NCI-H2171 (cell line): ENCODE measurements around the gene CTDSP2.
"Not testable (repeated sequence)": the region's sequence is repeated elsewhere in the genome, so short reads cannot be mapped to it uniquely, and the experiment has no call there.

Source experiments
- DNase-seq: peaks from one replicate; lab custom pipeline; 2025; lab: John Stamatoyannopoulos, UW

CTDSP2 gene

DNA sequence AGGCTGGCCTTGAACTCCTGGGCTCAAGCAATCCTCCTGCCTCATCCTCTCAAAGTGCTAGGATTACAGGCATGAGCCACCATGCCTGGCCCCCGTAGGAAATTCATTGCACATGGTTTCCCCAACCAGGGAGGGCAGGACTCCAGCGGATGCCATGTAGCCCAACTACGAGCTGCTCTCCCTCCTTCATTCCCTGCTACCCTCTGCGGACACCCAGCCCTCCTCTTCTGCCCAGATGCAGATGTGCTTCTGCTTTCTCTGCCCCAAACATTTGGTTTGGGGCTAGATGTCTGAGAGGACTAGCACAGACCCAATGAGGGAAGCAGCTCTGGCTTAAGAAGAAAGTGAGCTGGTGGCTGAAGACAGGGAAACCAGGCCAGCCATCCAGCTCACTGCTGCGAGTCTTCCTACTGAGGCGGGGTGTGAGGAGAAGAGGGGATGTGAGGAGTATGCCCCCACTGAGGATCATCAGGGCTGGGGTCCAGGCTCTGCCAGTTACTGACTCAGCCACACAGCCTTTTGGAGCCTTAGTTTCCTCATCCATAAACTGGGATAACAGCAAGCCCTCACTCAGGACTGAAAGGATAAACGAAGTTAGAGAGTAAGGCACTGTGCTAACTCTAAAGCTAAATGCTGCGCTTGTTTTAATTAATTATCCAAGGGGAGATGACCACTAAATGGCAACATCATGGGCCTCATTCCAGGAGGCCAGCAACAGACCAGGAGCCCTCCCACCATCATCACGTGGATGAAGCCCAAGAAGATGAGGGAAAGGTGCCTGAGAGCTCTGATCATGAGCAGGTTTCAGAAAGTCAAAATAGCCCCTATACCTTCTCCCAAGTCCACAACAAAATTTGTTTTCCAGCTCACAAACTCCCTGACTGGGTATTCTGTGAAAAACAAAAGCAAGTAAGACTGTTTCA lies 10.9 kb downstream of the CTDSP2 start:
- DNase-seq: no peak

DNA sequence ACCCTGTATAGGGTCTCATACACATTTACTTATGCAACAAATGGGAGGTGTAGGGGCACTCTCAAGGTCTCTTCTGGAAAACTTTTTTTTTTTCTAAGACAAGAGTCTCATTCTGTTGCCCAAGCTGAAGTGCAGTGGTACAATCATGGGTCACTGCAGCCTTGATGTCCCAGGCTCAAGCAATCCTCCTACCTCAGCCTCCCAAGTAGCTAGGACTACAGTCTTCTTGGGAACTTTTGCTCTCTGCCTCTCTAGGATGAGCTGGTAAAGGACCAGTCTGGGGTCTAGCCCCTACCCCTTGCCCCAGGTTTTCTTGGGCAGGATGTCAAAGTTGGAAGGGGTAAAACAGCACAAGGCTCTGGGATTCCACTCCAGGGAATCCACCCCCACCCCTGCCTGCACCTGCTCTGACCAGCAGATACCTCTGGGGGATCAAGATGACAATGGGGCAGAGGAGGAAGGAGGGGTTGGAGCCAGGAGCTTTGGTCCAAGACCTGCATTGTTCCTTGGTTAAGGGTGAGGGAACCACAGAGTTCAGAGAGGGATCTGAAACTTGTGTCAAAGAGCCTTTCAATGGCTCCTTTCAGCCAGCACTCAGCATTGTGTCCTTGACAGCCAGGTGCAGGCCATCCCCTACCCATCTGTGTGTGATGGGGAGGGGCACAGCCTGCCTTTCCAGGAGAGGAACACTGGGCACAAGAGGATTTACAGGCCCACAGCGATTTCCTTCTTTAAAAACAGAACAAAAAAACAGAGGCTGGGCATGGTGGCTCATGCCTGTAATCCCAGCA lies 12.2 kb downstream of the CTDSP2 start:
- no peak for DNase-seq

DNA sequence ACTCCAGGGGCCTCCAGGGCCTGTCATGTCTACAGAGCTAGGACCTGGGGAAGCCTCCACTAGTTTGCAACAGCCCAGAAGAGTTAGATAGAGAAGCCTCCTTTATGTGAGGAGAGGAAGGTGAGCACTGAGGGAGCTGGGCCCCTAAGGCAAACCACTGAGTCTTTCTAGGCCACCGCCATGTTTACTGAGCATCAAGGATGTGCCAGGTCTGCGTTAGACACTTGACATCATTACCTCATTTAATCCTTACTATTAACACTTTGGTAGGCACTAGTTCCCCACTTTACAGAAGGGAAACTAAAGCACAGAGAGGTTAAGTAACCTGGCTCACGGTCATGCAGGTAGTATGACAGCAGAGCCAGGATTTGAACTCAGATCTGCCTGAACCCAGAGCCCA lies 12.9 kb downstream of the CTDSP2 start:
- no peak for DNase-seq

DNA sequence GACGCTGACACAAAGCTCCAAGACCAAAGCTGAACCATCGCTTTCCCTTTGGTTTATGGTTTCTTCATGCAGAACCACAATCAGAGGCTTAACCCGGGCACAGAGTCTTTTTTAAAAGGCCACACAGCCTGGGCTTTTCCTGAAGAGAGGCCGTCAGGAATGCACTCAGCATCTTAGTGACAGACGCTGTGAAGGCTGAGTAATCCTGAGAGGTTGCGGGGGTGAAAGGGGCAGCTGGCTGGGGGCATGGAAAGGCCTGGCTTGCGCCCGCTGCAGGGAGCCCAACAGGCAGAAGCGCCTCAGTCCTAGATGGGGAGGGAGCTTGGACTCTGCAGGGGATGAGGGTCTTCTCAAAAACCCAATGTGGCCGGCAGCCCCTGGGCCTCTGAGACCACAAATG lies 13.6 kb downstream of the CTDSP2 start:
- DNase-seq: no peak

DNA sequence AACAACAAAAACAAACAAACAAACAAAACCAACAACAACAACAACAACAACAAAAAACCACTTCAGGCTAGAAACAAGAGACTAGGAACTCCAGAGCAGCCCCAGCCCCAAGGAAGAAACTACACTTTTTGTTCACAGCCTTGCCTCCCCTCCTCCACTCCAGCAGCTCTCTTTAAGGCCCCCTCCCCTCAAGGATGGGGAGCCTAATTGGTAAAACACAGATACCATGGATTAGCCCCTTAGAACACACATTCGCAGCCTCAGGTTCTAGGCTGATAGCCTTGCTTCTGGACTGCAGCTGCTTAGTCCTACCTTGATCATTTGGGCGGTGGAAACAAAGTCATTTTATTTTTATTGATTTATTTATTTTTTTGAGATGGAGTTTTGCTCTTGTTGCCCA lies 16.1 kb downstream of the CTDSP2 start:
- DNase-seq: no peak

DNA sequence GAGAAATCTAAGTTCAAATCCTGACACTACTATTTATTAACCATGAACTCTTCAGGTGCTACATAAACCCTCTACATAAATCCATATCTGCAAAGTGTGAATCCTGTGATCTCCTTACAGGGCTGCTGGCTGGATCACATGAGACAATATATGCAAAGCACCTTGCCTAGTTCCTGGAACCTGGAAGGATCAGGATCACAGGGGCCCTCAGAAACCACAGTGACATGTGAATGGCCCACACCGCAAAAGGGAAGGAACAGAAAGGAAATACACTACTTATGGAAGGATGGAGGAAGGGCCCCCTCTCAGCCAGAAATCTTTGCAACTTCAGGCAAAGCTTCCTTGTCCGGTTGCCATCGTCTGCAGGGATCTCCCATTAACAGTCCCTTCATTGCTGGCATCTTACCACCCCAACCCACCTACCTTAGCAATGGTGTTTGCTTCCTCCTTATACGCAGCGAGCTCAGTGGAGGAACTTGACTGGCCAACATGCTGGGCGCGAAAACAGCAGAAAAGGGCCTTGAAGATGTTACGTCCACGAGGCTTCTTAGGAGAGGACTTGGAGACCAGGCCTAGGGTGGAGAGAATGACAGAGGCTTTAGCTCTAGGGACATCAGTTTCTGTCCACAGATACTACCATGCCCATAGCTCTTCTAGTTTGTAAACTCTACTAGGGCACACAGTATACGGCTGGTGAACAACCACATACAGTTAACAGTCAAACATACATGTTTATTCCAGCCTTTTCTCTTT lies 17.3 kb downstream of the CTDSP2 start:
- DNase-seq: no peak

DNA sequence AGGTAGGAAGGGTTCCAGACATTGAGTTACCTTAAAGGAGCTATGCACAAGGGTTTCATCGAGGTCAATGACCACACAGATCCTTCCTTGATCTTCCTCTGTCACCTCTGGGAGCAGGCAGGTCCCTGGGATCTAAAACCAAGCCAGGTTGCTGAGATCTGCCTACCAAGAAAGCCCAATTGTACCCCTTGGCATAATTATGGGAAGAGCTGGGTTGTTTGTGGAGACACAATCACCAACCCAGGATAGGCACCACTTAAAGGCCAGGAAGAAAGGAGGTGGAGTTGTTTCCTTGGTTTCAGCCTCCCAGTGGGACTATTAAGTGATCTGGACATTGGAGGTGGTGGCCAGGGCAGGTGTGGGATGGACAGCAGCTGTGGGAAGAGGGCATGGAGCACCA lies 19.6 kb downstream of the CTDSP2 start:
- DNase-seq: no peak

DNA sequence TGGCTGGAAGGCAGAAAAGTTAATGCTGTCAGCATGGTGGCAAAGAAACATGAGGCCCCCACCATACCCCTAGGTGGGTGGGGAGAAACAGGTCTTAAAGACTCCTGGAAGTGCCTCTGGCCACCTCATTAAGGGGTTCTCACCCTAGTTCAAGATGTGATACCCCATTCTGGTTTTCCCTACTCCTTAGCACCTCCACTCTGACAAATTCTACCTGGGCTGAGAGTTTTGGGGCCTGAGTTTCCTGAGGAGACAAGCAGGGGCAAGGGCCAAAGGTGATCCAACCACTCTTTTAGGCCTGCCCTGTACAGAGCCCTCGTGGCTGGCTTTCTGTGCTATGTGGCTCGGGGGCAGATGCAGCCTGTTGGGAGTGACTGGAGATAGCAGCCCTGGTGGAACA lies 20.1 kb downstream of the CTDSP2 start:
- DNase-seq: no peak

DNA sequence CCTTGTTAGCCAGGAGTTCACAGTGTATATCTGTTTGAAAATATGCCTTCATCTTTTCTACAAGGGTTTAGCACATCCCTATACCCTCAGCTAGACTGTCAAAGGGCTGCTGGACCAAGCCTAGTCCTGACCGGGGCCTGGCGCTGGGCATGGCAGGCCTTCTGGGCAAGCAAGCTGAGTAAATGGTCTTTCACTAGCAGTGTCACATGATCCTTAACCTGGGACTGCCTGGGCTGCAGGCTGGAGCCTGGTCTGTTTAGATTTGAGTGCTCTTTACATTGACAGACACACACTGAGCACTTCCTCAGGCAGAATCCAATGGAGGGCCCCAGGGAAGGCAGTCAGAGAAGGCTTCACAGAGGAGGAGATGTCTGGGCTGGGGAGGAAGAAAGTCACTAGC lies 21.1 kb downstream of the CTDSP2 start:
- no peak for DNase-seq

DNA sequence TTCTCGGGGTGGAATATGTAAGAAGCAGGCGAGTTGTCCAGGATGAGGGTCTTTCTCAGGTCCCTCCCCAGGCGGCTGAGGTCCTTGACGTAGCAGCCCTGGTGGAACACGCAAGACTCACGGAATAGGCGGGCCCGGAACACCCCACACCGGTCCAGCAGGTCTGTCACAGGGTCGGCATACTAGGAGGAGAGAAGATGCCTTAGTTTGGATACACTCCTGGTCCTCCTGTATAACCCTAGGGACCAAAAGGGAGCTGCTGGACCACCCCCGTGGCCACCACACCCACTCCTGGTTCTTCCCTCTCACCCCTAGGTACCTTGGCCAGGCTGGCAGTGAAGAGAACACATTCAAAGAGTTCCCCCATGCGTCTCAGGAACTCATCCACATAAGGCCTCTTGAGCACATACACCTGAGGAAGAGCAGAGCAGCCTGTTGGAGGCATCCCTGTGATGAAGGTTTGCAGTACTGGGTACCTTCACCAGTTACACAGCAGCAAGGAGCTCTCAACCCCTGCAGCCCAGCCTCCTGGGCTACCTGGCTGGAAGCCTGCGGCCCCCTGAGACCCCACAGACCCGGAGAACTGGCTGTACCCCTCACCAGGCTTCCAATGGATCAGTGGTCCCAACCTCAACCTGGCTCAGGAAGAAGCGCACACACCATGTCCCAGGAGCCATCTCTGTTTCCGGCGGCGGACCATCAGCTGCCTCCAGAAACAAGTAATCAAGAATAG lies 22.5 kb downstream of the CTDSP2 start:
- DNase-seq: no peak

DNA sequence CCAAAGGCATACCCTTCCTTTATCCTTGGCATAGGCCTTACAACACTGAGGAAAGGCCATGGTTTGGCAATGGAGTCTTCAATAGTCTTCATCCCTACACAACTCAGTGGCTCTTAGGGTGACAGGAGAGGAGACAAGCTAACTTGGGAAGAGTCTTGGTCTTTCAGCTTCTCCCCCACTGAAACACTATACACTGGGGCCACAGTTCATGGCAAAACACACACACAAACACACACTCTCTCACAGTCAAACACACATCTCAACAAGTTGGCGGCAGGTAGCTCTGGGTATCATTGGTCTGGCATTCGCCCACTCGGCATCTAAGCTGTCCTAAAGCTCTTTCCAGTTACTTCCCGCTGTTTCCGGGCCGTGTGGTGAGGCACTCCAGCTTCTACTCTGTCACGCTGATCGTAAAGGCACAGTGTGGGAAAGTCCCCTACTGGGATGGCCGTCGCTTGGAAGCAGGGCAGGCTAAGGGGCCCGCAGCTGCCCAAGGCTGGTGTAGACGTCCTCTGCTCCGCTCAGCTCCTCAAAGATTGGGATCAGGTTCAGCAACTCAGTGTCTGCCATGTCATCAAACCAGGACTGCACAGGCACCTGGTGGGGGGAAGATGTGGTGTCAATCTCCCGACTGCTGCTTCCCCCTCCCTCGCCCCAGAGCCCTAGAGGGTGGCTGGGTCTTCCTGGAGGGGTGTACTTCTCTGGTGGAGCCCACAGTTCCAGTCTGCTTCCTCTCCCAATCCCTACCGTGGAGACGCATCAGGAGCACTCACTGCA lies 23.2 kb downstream of the CTDSP2 start:
- DNase-seq: no peak

DNA sequence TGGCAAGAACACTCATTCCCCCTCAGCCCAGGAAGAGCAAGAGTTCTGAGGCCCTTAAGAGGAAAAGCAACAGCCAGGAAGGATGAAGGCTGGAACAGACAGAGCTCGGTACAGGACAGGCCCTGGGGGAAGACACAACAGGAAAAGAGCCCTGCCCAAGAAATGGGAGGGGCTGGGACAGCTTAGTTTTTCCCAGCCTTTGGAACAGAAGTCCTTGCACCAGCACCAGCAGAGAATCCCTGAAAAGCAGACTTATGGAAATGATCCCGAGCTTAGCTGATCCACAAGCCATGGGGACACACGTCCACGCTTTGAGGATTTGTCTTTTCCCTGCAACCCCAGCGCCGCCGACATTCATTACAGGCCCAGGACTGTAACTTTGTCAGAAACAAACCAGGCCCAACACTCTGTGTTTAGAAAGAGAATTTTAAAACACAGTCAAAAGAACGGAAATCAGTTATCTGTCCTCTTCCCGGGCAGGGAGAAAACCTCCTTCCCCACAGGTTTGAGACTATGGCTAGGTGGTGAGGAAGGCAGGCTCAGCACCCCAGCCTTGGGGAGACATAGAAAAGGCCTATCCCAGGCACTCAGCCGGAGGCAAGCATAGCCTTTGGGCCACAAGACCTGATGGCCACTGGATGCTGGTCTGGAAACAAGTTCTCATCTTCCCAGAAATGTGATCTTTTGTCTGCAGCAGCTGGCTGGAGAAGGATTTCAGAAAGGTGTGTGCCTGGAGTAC lies 24.0 kb downstream of the CTDSP2 start:
- no peak for DNase-seq

DNA sequence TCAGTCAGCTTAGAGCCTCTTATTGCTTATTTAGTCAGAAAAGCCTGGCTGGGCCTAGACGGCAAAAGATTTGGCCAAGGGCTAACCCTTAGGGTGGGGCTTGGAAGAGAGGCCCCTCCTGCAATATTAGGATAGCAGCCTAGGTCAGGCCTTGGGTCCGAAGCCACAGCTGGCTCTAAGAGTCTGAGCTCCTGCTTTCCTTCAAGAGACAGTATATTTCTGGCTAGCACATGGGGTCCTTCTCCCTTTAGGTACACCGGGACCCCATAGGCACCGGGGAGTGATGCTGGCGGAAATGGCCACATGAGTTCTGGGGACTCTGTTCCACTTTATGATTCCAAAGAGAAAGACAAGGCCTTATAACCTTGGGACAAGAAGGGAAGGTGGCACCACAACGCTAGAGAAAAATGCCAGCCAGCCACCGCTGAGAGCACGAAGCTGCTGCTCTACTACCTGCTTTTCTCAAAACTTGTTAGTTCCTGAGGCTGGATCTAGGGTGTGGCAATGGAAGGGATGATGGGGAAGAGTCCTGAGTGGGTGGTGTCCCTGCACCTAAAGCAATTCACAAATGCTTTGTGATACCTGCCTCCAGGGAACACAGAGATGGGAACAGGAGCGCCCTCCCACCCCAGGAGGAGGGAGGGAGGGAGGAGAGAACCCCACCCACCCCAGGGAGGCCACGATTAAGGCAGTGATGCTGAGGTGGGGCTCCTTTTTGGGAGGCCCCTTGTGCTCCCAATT lies 24.9 kb downstream of the CTDSP2 start:
- no peak for DNase-seq

DNA sequence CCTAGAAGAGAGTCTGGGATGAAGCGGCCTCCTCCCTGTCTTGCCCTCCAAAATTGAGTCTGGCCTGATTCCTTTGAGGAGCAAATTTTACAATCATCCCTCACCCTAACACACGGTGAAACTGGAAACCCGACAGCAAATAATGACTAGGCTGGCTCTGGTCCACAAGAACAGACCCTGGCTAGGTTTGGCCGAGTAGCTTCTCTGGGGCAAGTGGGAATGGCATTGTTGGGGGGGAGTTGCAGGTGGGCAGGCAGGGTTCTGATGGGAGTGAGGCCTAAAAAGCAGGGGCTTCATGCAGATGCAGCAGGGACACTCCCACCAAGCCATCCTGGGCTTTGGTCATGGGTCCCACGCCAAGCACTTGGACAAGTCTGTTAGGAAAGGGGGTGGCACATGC lies 25.5 kb downstream of the CTDSP2 start:
- DNase-seq: not testable (repeated sequence)

DNA sequence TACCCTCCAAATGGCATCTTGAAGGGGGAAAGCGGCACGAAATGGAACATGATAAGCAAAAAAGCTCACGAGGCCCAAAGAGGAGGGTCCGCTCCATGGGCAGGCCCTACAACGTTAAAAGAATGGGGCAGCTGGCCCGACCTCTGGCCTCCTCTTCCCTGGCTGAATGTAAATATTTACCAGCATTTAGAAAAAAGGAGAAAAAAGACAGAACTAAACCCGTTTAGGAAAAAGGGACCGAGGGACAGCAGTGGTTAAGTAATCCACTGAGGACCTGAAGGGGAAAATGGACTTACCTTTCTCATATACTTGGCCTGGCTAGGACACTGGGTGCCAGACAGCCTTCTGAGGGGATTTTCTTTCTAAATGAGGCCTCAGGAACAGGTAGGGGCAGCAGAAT lies 26.4 kb downstream of the CTDSP2 start:
- DNase-seq: not testable (repeated sequence)

DNA sequence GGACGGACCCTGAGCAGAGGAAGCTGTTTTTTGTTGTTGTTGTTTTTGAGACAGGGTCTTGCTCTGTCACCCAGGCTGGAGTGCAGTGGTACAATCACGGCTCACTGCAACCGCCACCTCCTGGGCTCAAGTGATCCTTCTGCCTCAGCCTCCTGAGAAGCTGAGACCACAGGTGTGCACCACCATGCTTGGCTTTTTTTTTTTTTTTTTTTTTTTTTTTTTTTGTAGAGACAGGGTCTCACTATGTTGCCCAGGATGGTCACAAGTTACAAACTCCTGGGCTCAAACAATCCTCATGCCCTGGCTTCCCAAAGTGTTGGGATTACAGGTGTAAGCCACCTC lies 28.6 kb downstream of the CTDSP2 start:
- DNase-seq: not testable (repeated sequence)

DNA sequence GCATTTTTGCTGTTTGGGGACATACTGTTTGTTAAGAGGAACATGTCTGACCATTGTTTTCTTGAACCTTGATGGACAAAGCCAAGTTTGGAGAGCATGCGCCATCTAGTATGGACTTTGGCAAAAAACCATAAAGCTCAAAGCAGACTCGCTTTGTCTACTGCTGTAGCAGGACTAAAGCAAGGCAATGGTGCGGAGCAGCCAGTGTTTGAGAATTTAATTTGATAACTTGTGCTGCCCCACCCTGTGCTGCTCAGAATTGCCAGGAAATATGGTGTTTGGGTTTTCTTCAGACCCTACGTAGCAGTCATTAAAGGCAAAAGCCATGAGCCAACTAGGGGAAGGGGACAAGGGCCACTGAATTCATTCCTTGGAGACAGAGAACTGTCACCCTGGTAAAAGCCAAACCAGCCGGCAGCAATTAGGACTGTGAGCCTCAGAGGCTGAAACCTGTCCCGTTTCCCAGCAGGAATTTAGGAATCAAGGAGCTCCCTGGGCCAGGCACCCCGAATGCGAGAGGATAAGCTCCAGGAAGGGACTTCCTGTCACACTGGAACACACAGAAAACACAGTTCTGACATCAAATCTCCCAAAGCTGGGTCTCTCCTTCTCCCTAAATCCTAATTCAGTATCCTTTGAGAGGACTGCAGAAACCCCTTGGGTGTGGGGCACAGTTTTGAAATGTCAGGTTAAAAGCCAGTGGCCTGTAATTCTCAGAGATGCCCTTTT lies 29.1 kb downstream of the CTDSP2 start:
- no peak for DNase-seq

DNA sequence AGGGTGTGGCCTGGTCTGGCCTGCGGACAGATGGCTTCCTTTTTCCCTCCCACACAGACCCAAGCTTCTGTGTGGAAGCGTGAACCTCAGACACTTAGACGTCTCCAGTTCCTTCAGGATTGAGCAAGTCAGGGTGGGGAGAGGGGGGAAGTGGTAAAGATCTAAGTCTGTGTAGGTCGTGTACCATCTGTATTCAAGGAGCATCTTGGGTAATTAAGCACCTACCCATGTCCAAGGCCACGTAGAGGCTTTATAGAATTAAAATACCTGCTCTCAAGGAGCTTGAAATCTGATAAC lies 29.7 kb downstream of the CTDSP2 start:
- DNase-seq: no peak
